Suprapubic skin (tissue), 3 donors: Measurements from ENCODE around the gene MAP2K1.

Experiments
- EP300 ChIP-seq: sonication (generic); formaldehyde crosslinking; IDR thresholded peaks from one replicate; pipeline ENCODE4 v1.6.1; 2017; ENCODE audit warnings: antibody characterized with exemption
- POLR2A ChIP-seq, 2 donors: fragments of 450-650 bp; IDR thresholded peaks; one replicate each; pipeline ENCODE4 v1.6.1; 2017; ENCODE audit warnings: antibody characterized with exemption in 2 of 2, mild to moderate bottlenecking in 2 of 2, moderate library complexity in 2 of 2
- TF ChIP-seq, protein P1 (sequence below), 2 donors: fragments of 200-600 bp in 1 of 2; fragments of 450-650 bp in 1 of 2; sonication (generic) in 1 of 2; IDR thresholded peaks; one replicate each; pipeline ENCODE4 v1.5.1; 2016 to 2019; ENCODE audit warnings: antibody characterized with exemption in 2 of 2, mild to moderate bottlenecking in 1 of 2, moderate library complexity in 1 of 2

DNA sequence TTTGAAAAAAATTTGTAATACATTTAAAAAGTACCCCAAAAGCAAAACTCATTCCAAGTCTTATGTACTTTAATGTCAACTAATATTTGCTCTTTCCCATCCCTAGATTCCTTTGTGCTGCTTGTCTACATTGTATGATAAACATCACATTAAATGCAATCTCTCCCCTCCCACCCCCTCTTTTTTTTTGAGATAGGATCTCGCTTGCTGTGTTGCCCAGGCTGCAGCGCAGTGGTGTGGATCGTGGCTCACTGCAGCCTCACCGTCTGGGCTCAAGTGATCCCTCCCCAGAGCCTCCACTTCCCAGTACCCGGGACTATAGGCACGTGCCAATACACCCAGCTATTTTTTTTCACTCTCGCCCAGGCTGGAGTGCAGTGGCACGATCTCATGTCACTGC lies 12.6 kb downstream of the MAP2K1 start:
- TF ChIP-seq EP300 (no peak), POLR2A (IDR thresholded peaks at IDR 0.05) (no peak)
- TF ChIP-seq, protein P1, sequence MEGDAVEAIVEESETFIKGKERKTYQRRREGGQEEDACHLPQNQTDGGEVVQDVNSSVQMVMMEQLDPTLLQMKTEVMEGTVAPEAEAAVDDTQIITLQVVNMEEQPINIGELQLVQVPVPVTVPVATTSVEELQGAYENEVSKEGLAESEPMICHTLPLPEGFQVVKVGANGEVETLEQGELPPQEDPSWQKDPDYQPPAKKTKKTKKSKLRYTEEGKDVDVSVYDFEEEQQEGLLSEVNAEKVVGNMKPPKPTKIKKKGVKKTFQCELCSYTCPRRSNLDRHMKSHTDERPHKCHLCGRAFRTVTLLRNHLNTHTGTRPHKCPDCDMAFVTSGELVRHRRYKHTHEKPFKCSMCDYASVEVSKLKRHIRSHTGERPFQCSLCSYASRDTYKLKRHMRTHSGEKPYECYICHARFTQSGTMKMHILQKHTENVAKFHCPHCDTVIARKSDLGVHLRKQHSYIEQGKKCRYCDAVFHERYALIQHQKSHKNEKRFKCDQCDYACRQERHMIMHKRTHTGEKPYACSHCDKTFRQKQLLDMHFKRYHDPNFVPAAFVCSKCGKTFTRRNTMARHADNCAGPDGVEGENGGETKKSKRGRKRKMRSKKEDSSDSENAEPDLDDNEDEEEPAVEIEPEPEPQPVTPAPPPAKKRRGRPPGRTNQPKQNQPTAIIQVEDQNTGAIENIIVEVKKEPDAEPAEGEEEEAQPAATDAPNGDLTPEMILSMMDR (IDR thresholded peaks at IDR 0.05) = no peak
